Measurements from ENCODE around the gene STK11.
A peak's percentile ranks its signal among the peaks of the same experiment; 100 is the strongest.

The STK11 gene

GRCh38 chr19:1262623-1263123, 57.1 kb downstream of the STK11 start:
- TF ChIP-seq CTCF (IDR thresholded peaks at IDR 0.05) = no peak

- TF ChIP-seq CTCF (IDR thresholded peaks at IDR 0.05) = no peak
Measured at GRCh38 chr19:1263188-1263587, 57.6 kb downstream of the STK11 start.

- no peak for TF ChIP-seq CTCF (IDR thresholded peaks at IDR 0.05)
Measured at GRCh38 chr19:1264801-1265614, 59.4 kb downstream of the STK11 start.

GRCh38 chr19:1265615-1266128, 60.1 kb downstream of the STK11 start:
- TF ChIP-seq CTCF (IDR thresholded peaks at IDR 0.05) = no peak

GRCh38 chr19:1266129-1266915, 60.7 kb downstream of the STK11 start:
- TF ChIP-seq CTCF (IDR thresholded peaks at IDR 0.05) = no peak

- peak; percentile 98 for TF ChIP-seq CTCF (IDR thresholded peaks at IDR 0.05)
Measured at GRCh38 chr19:1266916-1267476, 61.4 kb downstream of the STK11 start.

GRCh38 chr19:1267477-1268225, 62.1 kb downstream of the STK11 start:
- no peak for TF ChIP-seq CTCF (IDR thresholded peaks at IDR 0.05)

Measured in LNCAP (cell line).